Measurements from ENCODE around the gene EWSR1. TPM values are rescaled to one million over a fixed set of nuclear protein-coding genes. Genes with fewer than 3 reads are reported as not detected.

The EWSR1 gene
- total RNA-seq, 1 donor from 2014 or later, result 194 TPM

- ATAC-seq (no peak), DNase-seq (ENCODE audit: low spot score) (no peak)
- intact Hi-C loops (cut with DNase I), result no loop called here
Measured at GRCh38 chr22:29265305-29265704, 2.8 kb upstream of the EWSR1 start.

- ATAC-seq, result no peak
- intact Hi-C loops (cut with DNase I), result no loop called here
- DNase-seq (ENCODE audit: low spot score), result no peak
Measured at GRCh38 chr22:29265929-29266328, 2.1 kb upstream of the EWSR1 start.

GRCh38 chr22:29266564-29267461, 1.3 kb upstream of the EWSR1 start:
- no peak for ATAC-seq
- intact Hi-C loops (cut with DNase I), result no loop called here
- no peak for DNase-seq (ENCODE audit: low spot score)

- DNase-seq (ENCODE audit: low spot score), result no peak
- intact Hi-C loops (cut with DNase I), result no loop called here
- no peak for ATAC-seq
Measured at GRCh38 chr22:29267462-29267857, 608 bp upstream of the EWSR1 start.

GRCh38 chr22:29268511-29269229, 602 bp downstream of the EWSR1 start:
- intact Hi-C loops (cut with DNase I), result no loop called here
- peak; percentile 61 for ATAC-seq
- peak; percentile 82 for DNase-seq (ENCODE audit: low spot score)

GRCh38 chr22:29269230-29269604, 1.1 kb downstream of the EWSR1 start:
- intact Hi-C loops (cut with DNase I), result no loop called here
- no peak for DNase-seq (ENCODE audit: low spot score)
- ATAC-seq, result no peak

- no peak for DNase-seq (ENCODE audit: low spot score)
- intact Hi-C loops (cut with DNase I), result no loop called here
Measured at GRCh38 chr22:29269731-29270474, 1.8 kb downstream of the EWSR1 start.

GRCh38 chr22:29270475-29271271, 2.6 kb downstream of the EWSR1 start:
- ATAC-seq (no peak), DNase-seq (ENCODE audit: low spot score) (no peak)
- intact Hi-C loops (cut with DNase I), result no loop called here

More at GRCh38 chr22:29269731-29270474, 1.8 kb downstream of the EWSR1 start:
- no peak for ATAC-seq

- intact Hi-C loops (cut with DNase I), result no loop called here
- ATAC-seq (no peak), DNase-seq (ENCODE audit: low spot score) (no peak)
Measured at GRCh38 chr22:29272624-29273023, 4.6 kb downstream of the EWSR1 start.

GRCh38 chr22:29275167-29275566, 7.1 kb downstream of the EWSR1 start:
- ATAC-seq (no peak), DNase-seq (ENCODE audit: low spot score) (no peak)
- intact Hi-C loops (cut with DNase I), result no loop called here

GRCh38 chr22:29275819-29276565, 7.9 kb downstream of the EWSR1 start:
- ATAC-seq, result no peak
- no peak for DNase-seq (ENCODE audit: low spot score)
- intact Hi-C loops (cut with DNase I), result no loop called here

GRCh38 chr22:29277927-29278326, 9.9 kb downstream of the EWSR1 start:
- intact Hi-C loops (cut with DNase I), result no loop called here
- ATAC-seq (no peak), DNase-seq (ENCODE audit: low spot score) (no peak)

GRCh38 chr22:29284196-29284595, 16.1 kb downstream of the EWSR1 start:
- intact Hi-C loops (cut with DNase I), result no loop called here
- ATAC-seq (no peak), DNase-seq (ENCODE audit: low spot score) (no peak)

GRCh38 chr22:29288837-29289236, 20.8 kb downstream of the EWSR1 start:
- intact Hi-C loops (cut with DNase I), result no loop called here
- no peak for DNase-seq (ENCODE audit: low spot score)
- no peak for ATAC-seq

- intact Hi-C loops (cut with DNase I), result no loop called here
- DNase-seq (ENCODE audit: low spot score) (no peak), ATAC-seq (no peak)
Measured at GRCh38 chr22:29290061-29290460, 22.0 kb downstream of the EWSR1 start.

- DNase-seq (ENCODE audit: low spot score) (no peak), ATAC-seq (no peak)
- intact Hi-C loops (cut with DNase I), result no loop called here
Measured at GRCh38 chr22:29291215-29291614, 23.1 kb downstream of the EWSR1 start.

GRCh38 chr22:29292379-29292778, 24.3 kb downstream of the EWSR1 start:
- intact Hi-C loops (cut with DNase I), result no loop called here
- ATAC-seq (no peak), DNase-seq (ENCODE audit: low spot score) (no peak)

- DNase-seq (ENCODE audit: low spot score), result no peak
- intact Hi-C loops (cut with DNase I), result no loop called here
- ATAC-seq, result no peak
Measured at GRCh38 chr22:29298641-29299040, 30.6 kb downstream of the EWSR1 start.
